IMR-90 (cell line): ENCODE measurements around the gene ROR2. TPM values are rescaled to one million over a fixed set of nuclear protein-coding genes. Genes with fewer than 3 reads are reported as not detected.

Experiments
- ATAC-seq: fragments of 200-7000 bp; cut with Tn5 transposase; 2 replicates; pipeline ENCODE4 v1.9.1; 2020; ENCODE audit warnings: low read depth, mild to moderate bottlenecking, moderate library complexity
- BruUV-seq: library from RNA; stranded (reverse); fragments of 400-500 nt; replicated peaks from 2 replicates; lab custom pipeline; 2021; lab: Mats Ljungman, UMichigan
- CTCF ChIA-PET: fragments of 300-600 bp; formaldehyde crosslinking; extraction: SDS; loops from one replicate; lab custom pipeline; 2021; ENCODE audit warnings: antibody characterized with exemption; lab: Yijun Ruan, JAX
- POLR2A ChIA-PET: fragments of 300-600 bp; sonication (Branson Sonifier 250); formaldehyde crosslinking; loops from one replicate; lab custom pipeline; 2022; ENCODE audit warnings: antibody characterized with exemption; ENCODE audit not compliant: unreplicated experiment; lab: Charles Lee
- DNase-seq: peaks from one replicate; pipeline ENCODE4 v3.0.0; 2013
- H2AFZ ChIP-seq: replicated peaks from 2 replicates; pipeline ENCODE3; 2013; ENCODE audit warnings: low read length, mild to moderate bottlenecking; ENCODE audit not compliant: poor library complexity
- H2AK5ac ChIP-seq: 2 replicates; pipeline ENCODE4 v1.6.1; 2013; ENCODE audit warnings: low read depth, low read length, inconsistent platforms
- H2AK9ac ChIP-seq: replicated peaks from 2 replicates; pipeline ENCODE3; 2013; ENCODE audit warnings: mild to moderate bottlenecking, low read depth, low read length, moderate library complexity; ENCODE audit not compliant: poor library complexity
- H2BK120ac ChIP-seq: 2 replicates; pipeline ENCODE4 v1.6.1; 2013; ENCODE audit warnings: low read depth, low read length, inconsistent platforms
- H2BK15ac ChIP-seq: 3 replicates; pipeline ENCODE4 v1.6.1; 2013; ENCODE audit warnings: low read depth, low read length, inconsistent platforms
- H2BK20ac ChIP-seq: 2 replicates; pipeline ENCODE4 v1.6.1; 2013; ENCODE audit warnings: low read depth, mild to moderate bottlenecking, inconsistent platforms, low read length, moderate library complexity
- H2BK5ac ChIP-seq: 2 replicates; pipeline ENCODE4 v1.6.1; 2013; ENCODE audit warnings: mild to moderate bottlenecking, low read depth, low read length, inconsistent platforms; ENCODE audit not compliant: poor library complexity, severe bottlenecking
- H3K14ac ChIP-seq: replicated peaks from 2 replicates; pipeline ENCODE4 v1.6.1; 2013; ENCODE audit warnings: low read depth, low read length, inconsistent platforms
- H3K18ac ChIP-seq: 2 replicates; pipeline ENCODE4 v1.6.1; 2013; ENCODE audit warnings: low read depth, low read length, control low read depth
- H3K23ac ChIP-seq: 2 replicates; pipeline ENCODE4 v1.6.1; 2013; ENCODE audit warnings: low read depth, low read length, inconsistent platforms
- H3K27ac ChIP-seq: 2 replicates; pipeline ENCODE4 v1.5.1; 2013; ENCODE audit warnings: mild to moderate bottlenecking, control low read depth, low read length; ENCODE audit not compliant: insufficient read depth
- H3K27me3 ChIP-seq: 2 replicates; pipeline ENCODE4 v1.6.1; 2013; ENCODE audit warnings: low read length; ENCODE audit not compliant: control insufficient read depth, insufficient read depth
- H3K36me3 ChIP-seq: 2 replicates; pipeline ENCODE4 v1.6.1; 2013; ENCODE audit warnings: low read length, mixed read lengths; ENCODE audit not compliant: control insufficient read depth, insufficient read depth
- H3K4ac ChIP-seq: 2 replicates; pipeline ENCODE4 v1.6.1; 2013; ENCODE audit warnings: low read depth, low read length, inconsistent platforms
- H3K4me1 ChIP-seq: 2 replicates; pipeline ENCODE4 v1.6.1; 2013; ENCODE audit warnings: low read length, mixed read lengths; ENCODE audit not compliant: control insufficient read depth, insufficient read depth
- H3K4me2 ChIP-seq: 2 replicates; pipeline ENCODE4 v1.6.1; 2013; ENCODE audit warnings: low read depth, mild to moderate bottlenecking, control low read depth, low read length, moderate library complexity
- H3K4me3 ChIP-seq: 2 replicates; pipeline ENCODE4 v1.5.1; 2013; ENCODE audit warnings: low read depth, mild to moderate bottlenecking, control low read depth, low read length, moderate library complexity; ENCODE audit not compliant: insufficient read depth
- H3K56ac ChIP-seq: 2 replicates; pipeline ENCODE4 v1.6.1; 2013; ENCODE audit warnings: low read length, inconsistent platforms; ENCODE audit not compliant: insufficient read depth; ENCODE audit errors: extremely low read depth
- H3K79me1 ChIP-seq, 2 experiments: 2 replicates each; pipeline ENCODE4 v1.6.1; 2013; ENCODE audit warnings: low read length in 2 of 2, inconsistent platforms in 1 of 2, low read depth in 1 of 2
- H3K9ac ChIP-seq: 2 replicates; pipeline ENCODE4 v1.6.1; 2013; ENCODE audit warnings: low read depth, low read length, control low read depth
- H3K9me1 ChIP-seq: 2 replicates; pipeline ENCODE4 v1.6.1; 2013; ENCODE audit warnings: low read length, inconsistent platforms; ENCODE audit not compliant: insufficient read depth
- H3K9me3 ChIP-seq: 2 replicates; pipeline ENCODE4 v1.6.1; 2013; ENCODE audit warnings: low read length; ENCODE audit not compliant: control insufficient read depth, insufficient read depth
- H4K20me1 ChIP-seq: 2 replicates; pipeline ENCODE4 v1.6.1; 2013; ENCODE audit warnings: low read length, inconsistent platforms; ENCODE audit not compliant: insufficient read depth
- H4K5ac ChIP-seq: 2 replicates; pipeline ENCODE4 v1.6.1; 2013; ENCODE audit warnings: mild to moderate bottlenecking, low read depth, low read length, control low read depth
- H4K8ac ChIP-seq, 2 experiments: 2 replicates each; pipeline ENCODE4 v1.6.1; 2013; ENCODE audit warnings: low read depth in 2 of 2, low read length in 2 of 2, control low read depth in 1 of 2, inconsistent platforms in 1 of 2
- H4K91ac ChIP-seq: 2 replicates; pipeline ENCODE4 v1.6.1; 2013; ENCODE audit warnings: low read depth, low read length, inconsistent platforms; ENCODE audit not compliant: insufficient read depth
- BHLHE40 ChIP-seq: fragments of 150-350 bp; IDR thresholded peaks from 2 replicates; pipeline ENCODE4 v1.6.1; 2016; ENCODE audit warnings: mild to moderate bottlenecking, low read depth, low read length
- CEBPB ChIP-seq: IDR thresholded peaks from 2 replicates; pipeline ENCODE4 v1.6.1; 2012; ENCODE audit warnings: low read depth, low read length, improper control_type of control experiment
- CHD1 ChIP-seq: IDR thresholded peaks from 2 replicates; pipeline ENCODE4 v1.6.1; 2012; ENCODE audit warnings: low read depth, low read length, improper control_type of control experiment
- FOS ChIP-seq: fragments of 150-350 bp; IDR thresholded peaks from 2 replicates; pipeline ENCODE4 v1.6.1; 2016; ENCODE audit warnings: low read depth, low read length
- MAFK ChIP-seq: IDR thresholded peaks from 2 replicates; pipeline ENCODE4 v1.6.1; 2012; ENCODE audit warnings: low read depth, low read length, improper control_type of control experiment
- MAZ ChIP-seq: IDR thresholded peaks from 2 replicates; pipeline ENCODE4 v1.6.1; 2012; ENCODE audit warnings: low read depth, mild to moderate bottlenecking, low read length, improper control_type of control experiment, moderate library complexity, borderline replicate concordance
- POLR2A ChIP-seq: IDR thresholded peaks from 2 replicates; pipeline ENCODE4 v1.6.1; 2012; ENCODE audit warnings: mild to moderate bottlenecking, low read depth, low read length
- RAD21 ChIP-seq: IDR thresholded peaks from 2 replicates; pipeline ENCODE4 v1.6.1; 2012; ENCODE audit warnings: low read length, improper control_type of control experiment
- RCOR1 ChIP-seq: IDR thresholded peaks from 2 replicates; pipeline ENCODE4 v1.6.1; 2012; ENCODE audit warnings: mild to moderate bottlenecking, low read length, improper control_type of control experiment; ENCODE audit not compliant: insufficient replicate concordance
- RFX5 ChIP-seq: IDR thresholded peaks from 2 replicates; pipeline ENCODE4 v1.8.0; 2012; ENCODE audit warnings: low read depth, mild to moderate bottlenecking, low read length, moderate library complexity
- WGBS, 2 experiments: methylation state at CpG; one replicate each; pipeline versions ENCODE4 v1.1.5 to v1.1.7; 2013; ENCODE audit warnings: missing lambda C conversion rate in 2 of 2; ENCODE audit not compliant: insufficient read length in 1 of 2; ENCODE audit errors: extremely low coverage in 2 of 2; 5-methylcytosine and 5-hydroxymethylcytosine counted together
- dilution Hi-C: fragments of 300-500 bp; cut with HindIII; formaldehyde crosslinking; loops from one replicate; pipeline ENCODE4 v1.14.3; 2018; ENCODE audit warnings: low sequenced_read_pairs; ENCODE audit not compliant: unreplicated experiment
- in situ Hi-C: fragments of 300-500 bp; cut with MboI; formaldehyde crosslinking; loops from 3 replicates; pipeline ENCODE4 v1.14.3; 2019; ENCODE audit warnings: low sequenced_read_pairs, inconsistent platforms, mixed read lengths
- intact Hi-C: fragments of 100-400 bp; cut with micrococcal nuclease; formaldehyde crosslinking; loops from 2 replicates; pipeline ENCODE4 v1.10.0; 2022
- polyA plus RNA-seq, 3 experiments: library from polyadenylated mRNA; depleted of rRNA; stranded (reverse); fragments of >200 nt; gene quantifications; 2 replicates each; pipeline ENCODE4 v1.2.3, GENCODE V29; 2012; ENCODE audit warnings: low replicate concordance in 1 of 3
- total RNA-seq: library from RNA; depleted of rRNA; stranded (reverse); fragments of >200 nt; gene quantifications from 2 replicates; pipeline ENCODE4 v1.2.3, GENCODE V29; 2012
- TF ChIP-seq, protein P1 (sequence below): fragments of 150-350 bp; IDR thresholded peaks from 2 replicates; pipeline ENCODE4 v1.6.1; 2016; ENCODE audit warnings: low read depth, mild to moderate bottlenecking, low read length, moderate library complexity, borderline replicate concordance
- TF ChIP-seq, protein P2 (sequence below): fragments of 150-350 bp; IDR thresholded peaks from 2 replicates; pipeline ENCODE4 v1.6.1; 2017; ENCODE audit warnings: mild to moderate bottlenecking, antibody characterized with exemption, low read length, low read depth
- TF ChIP-seq, protein P3 (sequence below): conservative IDR thresholded peaks from 2 replicates; pipeline ENCODE4 v1.5.1; 2012; ENCODE audit warnings: mild to moderate bottlenecking, low read depth, low read length, improper control_type of control experiment

The ROR2 gene
- total and polyA plus RNA-seq, 2 of the 4 experiments (the other 2 are of a cell fraction): 2.3 to 4.8 TPM

DNA sequence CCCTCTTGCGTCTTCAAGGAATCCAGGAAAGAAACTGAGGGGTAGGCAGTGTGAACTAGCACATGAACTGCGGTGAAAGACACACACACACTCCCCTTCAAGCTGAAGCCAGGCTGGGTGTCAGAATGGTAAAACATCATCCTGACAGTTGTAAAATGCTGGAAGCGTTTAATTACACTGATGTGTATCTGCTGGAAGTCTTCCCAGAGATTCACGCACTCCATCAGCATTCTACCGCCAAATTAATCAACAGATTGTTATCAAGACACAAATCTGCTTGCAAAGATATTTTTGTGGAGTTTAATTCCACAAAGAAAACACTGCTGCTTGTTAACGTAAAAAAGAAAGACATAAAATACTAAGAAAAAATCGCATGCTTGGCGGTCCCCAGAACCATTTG lies 285.4 kb downstream of the ROR2 start:
- no peak overlapping the region for H2AK9ac ChIP-seq
- no peak overlapping the region for H3K4ac ChIP-seq
- no peaks in the 10 kb centered on the region for H3K4me1 ChIP-seq
- H3K9ac ChIP-seq: no peak overlapping the region
- H3K27me3 ChIP-seq: peaks cover 11% of the 10 kb centered on the region
- TF ChIP-seq BHLHE40: no peak
- TF ChIP-seq MAZ: no peak
- no peak for TF ChIP-seq CHD1
- TF ChIP-seq, protein P1, sequence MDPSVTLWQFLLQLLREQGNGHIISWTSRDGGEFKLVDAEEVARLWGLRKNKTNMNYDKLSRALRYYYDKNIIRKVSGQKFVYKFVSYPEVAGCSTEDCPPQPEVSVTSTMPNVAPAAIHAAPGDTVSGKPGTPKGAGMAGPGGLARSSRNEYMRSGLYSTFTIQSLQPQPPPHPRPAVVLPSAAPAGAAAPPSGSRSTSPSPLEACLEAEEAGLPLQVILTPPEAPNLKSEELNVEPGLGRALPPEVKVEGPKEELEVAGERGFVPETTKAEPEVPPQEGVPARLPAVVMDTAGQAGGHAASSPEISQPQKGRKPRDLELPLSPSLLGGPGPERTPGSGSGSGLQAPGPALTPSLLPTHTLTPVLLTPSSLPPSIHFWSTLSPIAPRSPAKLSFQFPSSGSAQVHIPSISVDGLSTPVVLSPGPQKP: no peak
- no peak for TF ChIP-seq FOS
- TF ChIP-seq RAD21: no peak
- no peak for TF ChIP-seq MAFK
- TF ChIP-seq CEBPB: no peak
- no peak for TF ChIP-seq POLR2A
- TF ChIP-seq, protein P2, sequence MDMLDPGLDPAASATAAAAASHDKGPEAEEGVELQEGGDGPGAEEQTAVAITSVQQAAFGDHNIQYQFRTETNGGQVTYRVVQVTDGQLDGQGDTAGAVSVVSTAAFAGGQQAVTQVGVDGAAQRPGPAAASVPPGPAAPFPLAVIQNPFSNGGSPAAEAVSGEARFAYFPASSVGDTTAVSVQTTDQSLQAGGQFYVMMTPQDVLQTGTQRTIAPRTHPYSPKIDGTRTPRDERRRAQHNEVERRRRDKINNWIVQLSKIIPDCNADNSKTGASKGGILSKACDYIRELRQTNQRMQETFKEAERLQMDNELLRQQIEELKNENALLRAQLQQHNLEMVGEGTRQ: no peak
- TF ChIP-seq RCOR1: no peak
- no peak for TF ChIP-seq RFX5
- TF ChIP-seq, protein P3, sequence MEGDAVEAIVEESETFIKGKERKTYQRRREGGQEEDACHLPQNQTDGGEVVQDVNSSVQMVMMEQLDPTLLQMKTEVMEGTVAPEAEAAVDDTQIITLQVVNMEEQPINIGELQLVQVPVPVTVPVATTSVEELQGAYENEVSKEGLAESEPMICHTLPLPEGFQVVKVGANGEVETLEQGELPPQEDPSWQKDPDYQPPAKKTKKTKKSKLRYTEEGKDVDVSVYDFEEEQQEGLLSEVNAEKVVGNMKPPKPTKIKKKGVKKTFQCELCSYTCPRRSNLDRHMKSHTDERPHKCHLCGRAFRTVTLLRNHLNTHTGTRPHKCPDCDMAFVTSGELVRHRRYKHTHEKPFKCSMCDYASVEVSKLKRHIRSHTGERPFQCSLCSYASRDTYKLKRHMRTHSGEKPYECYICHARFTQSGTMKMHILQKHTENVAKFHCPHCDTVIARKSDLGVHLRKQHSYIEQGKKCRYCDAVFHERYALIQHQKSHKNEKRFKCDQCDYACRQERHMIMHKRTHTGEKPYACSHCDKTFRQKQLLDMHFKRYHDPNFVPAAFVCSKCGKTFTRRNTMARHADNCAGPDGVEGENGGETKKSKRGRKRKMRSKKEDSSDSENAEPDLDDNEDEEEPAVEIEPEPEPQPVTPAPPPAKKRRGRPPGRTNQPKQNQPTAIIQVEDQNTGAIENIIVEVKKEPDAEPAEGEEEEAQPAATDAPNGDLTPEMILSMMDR: no peak
- no peak overlapping the region for H3K18ac ChIP-seq
- intact Hi-C loops (no loop called here), in situ Hi-C loops (no loop called here), dilution Hi-C loops (loop anchor here (25.0 kb wide), 1 partner anchor 152 kb away; no protein-coding TSS in a partner anchor)
- H4K20me1 ChIP-seq: no peaks in the 10 kb centered on the region
- no peak overlapping the region for H4K5ac ChIP-seq
- H4K91ac ChIP-seq: no peak overlapping the region
- no peak overlapping the region for H3K4me2 ChIP-seq
- no peaks in the 10 kb centered on the region for H3K36me3 ChIP-seq
- 20% methylated on average over 1 of the region's 8 CpGs; no CpG with 5 or more reads in 1 of the 2 experiments for whole genome bisulfite sequencing, 2 experiments
- no TSS peak for BruUV-seq
- H3K4me3 ChIP-seq: no peak overlapping the region
- H2BK120ac ChIP-seq: no peak overlapping the region
- no peak overlapping the region for H3K27ac ChIP-seq
- no peak overlapping the region for H3K23ac ChIP-seq
- H2BK5ac ChIP-seq: no peak overlapping the region
- no peaks in the 10 kb centered on the region for H3K9me1 ChIP-seq
- POLR2A ChIA-PET: no interaction called here
- no peak overlapping the region for H2BK15ac ChIP-seq
- no peak overlapping the region for H4K8ac ChIP-seq
- H2AK5ac ChIP-seq: no peak overlapping the region
- H3K56ac ChIP-seq: no peak overlapping the region
- CTCF ChIA-PET: no interaction called here
- ATAC-seq (no peak), DNase-seq (no peak)
- H2BK20ac ChIP-seq: no peak overlapping the region
- no peak overlapping the region for H3K14ac ChIP-seq
- H3K9me3 ChIP-seq: no peaks in the 10 kb centered on the region
- H2AFZ ChIP-seq: no peak overlapping the region
- H3K79me1 ChIP-seq: no peaks in the 10 kb centered on the region
